H1 (cell line): ENCODE measurements around the gene SPATA13. TPM values are rescaled to one million over a fixed set of nuclear protein-coding genes. Genes with fewer than 3 reads are reported as not detected.

Experiments used
- ASH2L ChIP-seq: fragments of 200-600, 300-600 bp; sonication (generic); IDR thresholded peaks from one replicate; pipeline ENCODE4 v1.7.1; 2017; ENCODE audit warnings: low read length
- CEBPB ChIP-seq: IDR thresholded peaks from 2 replicates; pipeline ENCODE4 v1.6.1; 2012; ENCODE audit warnings: low read depth, low read length
- CREB1 ChIP-seq: IDR thresholded peaks from 2 replicates; pipeline ENCODE4 v1.6.1; 2012; ENCODE audit warnings: inconsistent platforms
- HDAC2 ChIP-seq, 2 experiments: fragments of 300-600 bp in 1 of 2; sonication (generic) in 1 of 2; IDR thresholded peaks; 2 replicates each; pipeline ENCODE4 v1.6.1; 2011 to 2012; ENCODE audit warnings: low read depth in 2 of 2, low read length in 2 of 2, mild to moderate bottlenecking in 2 of 2, moderate library complexity in 2 of 2, borderline replicate concordance in 1 of 2, inconsistent platforms in 1 of 2
- KDM1A ChIP-seq: fragments of 200-600, 300-600 bp; sonication (generic); IDR thresholded peaks from 2 replicates; pipeline ENCODE4 v1.7.1; 2016; ENCODE audit warnings: mild to moderate bottlenecking, low read length, borderline replicate concordance
- RAD21 ChIP-seq, 2 experiments: IDR thresholded peaks in 1 of 2; conservative IDR thresholded peaks in 1 of 2; 2 replicates each; pipeline ENCODE4 v1.6.1; 2011; ENCODE audit warnings: low read depth in 2 of 2, low read length in 2 of 2, improper control_type of control experiment in 1 of 2, inconsistent platforms in 1 of 2, mild to moderate bottlenecking in 1 of 2, moderate library complexity in 1 of 2
- SUZ12 ChIP-seq: fragments of 200-600 bp; sonication (generic); IDR thresholded peaks from 2 replicates; pipeline ENCODE4 v1.6.1; 2012; ENCODE audit warnings: mild to moderate bottlenecking, inconsistent platforms, low read length, moderate library complexity, mixed read lengths
- TBP ChIP-seq: IDR thresholded peaks from 2 replicates; pipeline ENCODE4 v1.6.1; 2011; ENCODE audit warnings: low read depth, low read length, improper control_type of control experiment
- polyA plus RNA-seq, 7 experiments: library from polyadenylated mRNA; depleted of rRNA in 3 of 7; stranded (reverse) in 5 of 7; unstranded in 2 of 7; fragments of >200 nt in 5 of 7; fragments of 200-250 nt in 2 of 7; gene quantifications; 1 replicate in 5 of 7; 2 replicates in 1 of 7; 4 replicates in 1 of 7; pipeline versions ENCODE4 v1.2.1 to v1.2.3, GENCODE V29; 2011 to 2013; ENCODE audit warnings: missing spikeins in 2 of 7, mixed read lengths in 2 of 7
- total RNA-seq: library from RNA; stranded (reverse); fragmentation: NEBNext Ultra II Directional; extraction: Animal tissue kit (Norgen Biotek cat#: 25700); gene quantifications from 2 replicates; pipeline ENCODE4 v1.2.1, GENCODE V29; 2021

The SPATA13 gene
- total and polyA plus RNA-seq, 2 of the 8 experiments (the other 6 are each of a cell fraction or from before 2014, with no cell fraction given), result 12.6 to 30.9 TPM

- no peak for TF ChIP-seq ASH2L
- no peak for TF ChIP-seq SUZ12
- no peak for TF ChIP-seq KDM1A
- no peak for TF ChIP-seq CREB1
- TF ChIP-seq RAD21 (IDR thresholded peaks at IDR 0.05 in 1 of 2, conservative IDR thresholded peaks at IDR 0.05 in 1 of 2; ENCODE audit: low read depth in 2 of 2, low read length in 2 of 2), result no peak
- TF ChIP-seq HDAC2 (IDR thresholded peaks at IDR 0.05; ENCODE audit: borderline replicate concordance in 1 of 2, low read depth in 2 of 2, low read length in 2 of 2), result no peak
- no peak for TF ChIP-seq CEBPB
- no peak for TF ChIP-seq TBP
Measured at GRCh38 chr13:24275041-24275440, 114.5 kb downstream of the SPATA13 start (continued).
